Stimulated activated CD4-positive, alpha-beta T cell treated with anti-CD3 and anti-CD28 coated beads, Interleukin-1b, Interleukin-23, amount 100 ng/mL, for 1 hour (primary cell): ENCODE results near the gene RSPH1.

Experiments
- DNase-seq, 2 donors: peaks; one replicate each; pipeline ENCODE4 v3.0.0-alpha.2; 2020; ENCODE audit warnings: low read depth in 2 of 2

The RSPH1 gene

GRCh38 chr21:42496120-42496838 is at the start of gene RSPH1:
RSPH1 (minus strand) TSS chr21:42496224; CDS start chr21:42496186, 38 bp downstream.
- peak; percentile 97 to 98 for DNase-seq

GRCh38 chr21:42545745-42546144 is 49.7 kb upstream of the RSPH1 start:
- DNase-seq, result no peak

- DNase-seq, result no peak
Measured at GRCh38 chr21:42545317-42545716, 49.3 kb upstream of the RSPH1 start.

- no peak for DNase-seq
Measured at GRCh38 chr21:42544544-42544943, 48.5 kb upstream of the RSPH1 start.

- no peak for DNase-seq
Measured at GRCh38 chr21:42543106-42543847, 47.3 kb upstream of the RSPH1 start.

- no peak for DNase-seq
Measured at GRCh38 chr21:42542596-42542995, 46.6 kb upstream of the RSPH1 start.

- no peak for DNase-seq
Measured at GRCh38 chr21:42542196-42542595, 46.2 kb upstream of the RSPH1 start.

GRCh38 chr21:42541618-42542017 is 45.6 kb upstream of the RSPH1 start:
- DNase-seq, result no peak

- DNase-seq, result no peak
Measured at GRCh38 chr21:42541174-42541573, 45.1 kb upstream of the RSPH1 start.

- DNase-seq, result no peak
Measured at GRCh38 chr21:42540396-42540795, 44.4 kb upstream of the RSPH1 start.

GRCh38 chr21:42539931-42540343 is 43.9 kb upstream of the RSPH1 start:
- DNase-seq, result no peak

- no peak for DNase-seq
Measured at GRCh38 chr21:42539342-42539741, 43.3 kb upstream of the RSPH1 start.

- DNase-seq, result no peak
Measured at GRCh38 chr21:42538479-42539275, 42.7 kb upstream of the RSPH1 start.

- DNase-seq, result no peak
Measured at GRCh38 chr21:42537106-42537742, 41.2 kb upstream of the RSPH1 start.

- DNase-seq, result no peak
Measured at GRCh38 chr21:42536601-42537000, 40.6 kb upstream of the RSPH1 start.

- DNase-seq, result no peak
Measured at GRCh38 chr21:42535602-42536171, 39.7 kb upstream of the RSPH1 start.

- DNase-seq, result no peak
Measured at GRCh38 chr21:42534421-42535378, 38.7 kb upstream of the RSPH1 start.

GRCh38 chr21:42533963-42534355 is 37.9 kb upstream of the RSPH1 start:
- no peak for DNase-seq

- no peak for DNase-seq
Measured at GRCh38 chr21:42533306-42533962, 37.4 kb upstream of the RSPH1 start.
